NCI-H82 (cell line): ENCODE measurements around the gene CERK.

ENCODE experiments used
- DNase-seq: peaks from one replicate; lab custom pipeline; 2025; lab: John Stamatoyannopoulos, UW

The CERK gene

DNA sequence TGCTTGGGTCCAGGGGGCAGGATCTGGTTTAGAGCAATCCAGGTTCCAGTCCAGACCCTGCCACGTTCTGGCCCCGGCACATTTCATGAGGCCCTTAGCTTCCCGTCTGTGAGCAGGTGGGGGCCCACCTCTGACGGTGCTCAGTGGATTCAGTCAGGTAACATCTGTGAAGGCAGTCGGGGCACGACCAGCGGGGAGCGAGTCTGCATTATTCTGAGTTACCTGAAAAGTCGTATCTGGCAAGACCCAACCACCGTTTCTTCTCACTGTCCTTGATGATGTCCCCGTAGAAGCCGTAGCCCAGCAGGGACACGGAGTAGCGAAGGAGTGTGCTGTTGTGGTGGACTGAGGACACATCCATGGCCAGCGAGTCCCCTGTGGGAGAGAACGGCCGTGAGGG, 39.0 kb downstream of the CERK start:
- DNase-seq: no peak

DNA sequence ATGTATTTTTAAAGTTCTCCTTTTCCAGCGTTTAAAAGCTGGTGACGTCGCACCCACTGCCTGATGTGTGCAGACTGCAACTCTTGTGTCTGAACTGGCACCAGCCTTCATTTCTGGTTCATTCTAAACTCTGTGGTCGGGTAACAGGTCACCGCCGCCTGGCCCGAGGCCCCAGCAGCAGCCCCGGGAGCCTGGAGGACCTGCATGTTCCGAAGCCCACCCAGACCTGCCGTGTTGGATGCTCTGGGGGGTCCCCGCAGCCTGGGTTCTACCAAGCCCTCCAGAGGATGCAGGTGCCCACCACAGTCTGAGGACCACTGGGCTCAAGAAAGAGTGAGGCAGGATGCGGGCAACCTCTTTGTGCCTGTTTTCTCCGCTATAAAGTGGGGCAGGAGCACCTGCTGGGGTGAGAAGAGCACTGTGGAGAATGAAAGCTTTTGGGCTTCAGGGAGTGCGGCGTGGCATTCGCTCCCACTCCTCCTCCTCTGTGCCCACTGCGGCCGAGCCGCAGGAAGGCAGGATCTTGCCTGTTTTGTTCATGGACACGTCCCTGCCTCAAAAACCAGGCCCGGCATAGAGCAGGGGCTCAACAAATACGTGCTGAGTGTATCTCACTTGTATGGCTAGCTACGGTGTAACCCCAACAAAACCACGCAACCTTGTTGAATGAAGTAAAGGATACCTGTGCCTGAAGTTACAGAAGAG, 40.1 kb downstream of the CERK start:
- no peak for DNase-seq

DNA sequence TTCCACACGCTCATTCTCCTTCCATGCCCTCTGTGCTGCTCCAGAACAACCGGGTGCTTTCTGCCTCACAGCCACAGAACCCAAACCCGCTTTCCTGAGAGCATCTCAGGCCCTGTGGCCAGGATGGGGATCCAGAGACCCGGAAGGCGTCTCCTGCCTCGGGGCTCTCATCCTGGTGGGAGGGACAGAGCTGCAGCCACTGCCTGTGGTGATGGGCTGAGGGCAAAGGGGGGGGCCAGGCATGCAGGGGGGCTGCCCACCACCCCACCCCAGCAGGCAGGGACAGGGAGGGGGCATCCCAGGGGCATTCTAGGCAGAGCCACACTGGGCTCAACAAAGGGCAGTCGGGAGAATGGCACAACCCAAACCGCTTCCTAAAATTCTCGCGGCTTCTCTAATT, 41.4 kb downstream of the CERK start:
- no peak for DNase-seq

DNA sequence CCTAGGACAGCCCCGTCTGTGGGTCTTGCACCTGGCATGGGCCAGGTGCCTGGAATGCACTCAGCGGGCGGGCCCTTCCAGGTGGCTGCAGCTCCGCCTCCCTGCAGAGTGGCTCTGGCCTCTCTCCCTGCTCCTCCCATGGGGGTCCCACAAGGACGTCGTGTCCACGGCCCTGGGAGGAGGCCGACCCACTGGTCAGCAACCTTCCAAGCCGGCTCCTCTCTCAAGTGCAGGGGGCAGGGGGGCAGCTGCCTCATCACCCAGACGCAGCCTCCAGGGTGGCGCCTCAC, 41.9 kb downstream of the CERK start:
- no peak for DNase-seq

DNA sequence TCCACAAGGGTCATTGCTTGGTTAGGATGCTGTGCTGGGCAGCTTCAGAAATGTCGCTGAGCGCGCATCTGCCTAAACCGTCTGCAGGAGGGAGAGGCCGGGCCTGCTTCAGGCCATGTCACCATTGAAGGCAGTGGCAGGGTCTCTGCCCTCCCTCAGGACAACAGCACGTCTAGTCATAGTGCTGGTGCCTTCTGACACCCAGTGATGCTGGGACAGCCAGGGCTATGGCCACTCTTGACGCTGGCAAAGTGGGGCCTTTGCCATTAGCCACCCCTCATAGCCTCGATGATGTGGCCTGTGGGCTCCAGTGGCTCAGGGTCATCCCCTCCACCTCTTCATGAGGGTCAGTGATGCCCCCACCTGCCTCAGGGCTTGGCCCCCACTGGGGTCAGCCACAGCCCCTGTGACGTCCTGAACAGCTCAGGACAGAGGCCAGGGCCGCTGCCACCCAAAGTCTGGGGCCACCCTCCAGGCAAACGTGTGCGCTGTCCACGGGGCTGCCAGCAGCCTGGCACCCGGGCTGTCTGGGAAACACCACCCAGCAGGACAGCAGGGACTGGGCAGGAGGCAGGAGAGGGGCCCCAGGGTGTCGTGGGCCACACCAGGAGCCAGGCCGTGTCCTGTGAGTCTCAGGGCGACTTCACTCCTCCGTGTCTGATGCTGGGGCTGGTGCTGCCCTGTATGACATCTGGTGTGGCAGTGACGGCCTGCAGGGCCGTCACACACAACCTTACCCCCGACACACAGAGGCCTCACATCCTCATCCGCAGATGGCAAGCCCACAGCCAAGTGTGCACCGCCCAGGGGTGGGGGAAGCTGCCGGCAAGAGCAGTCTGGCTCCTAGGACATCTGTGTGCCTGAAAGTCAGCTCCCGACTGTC, 42.5 kb downstream of the CERK start:
- no peak for DNase-seq

DNA sequence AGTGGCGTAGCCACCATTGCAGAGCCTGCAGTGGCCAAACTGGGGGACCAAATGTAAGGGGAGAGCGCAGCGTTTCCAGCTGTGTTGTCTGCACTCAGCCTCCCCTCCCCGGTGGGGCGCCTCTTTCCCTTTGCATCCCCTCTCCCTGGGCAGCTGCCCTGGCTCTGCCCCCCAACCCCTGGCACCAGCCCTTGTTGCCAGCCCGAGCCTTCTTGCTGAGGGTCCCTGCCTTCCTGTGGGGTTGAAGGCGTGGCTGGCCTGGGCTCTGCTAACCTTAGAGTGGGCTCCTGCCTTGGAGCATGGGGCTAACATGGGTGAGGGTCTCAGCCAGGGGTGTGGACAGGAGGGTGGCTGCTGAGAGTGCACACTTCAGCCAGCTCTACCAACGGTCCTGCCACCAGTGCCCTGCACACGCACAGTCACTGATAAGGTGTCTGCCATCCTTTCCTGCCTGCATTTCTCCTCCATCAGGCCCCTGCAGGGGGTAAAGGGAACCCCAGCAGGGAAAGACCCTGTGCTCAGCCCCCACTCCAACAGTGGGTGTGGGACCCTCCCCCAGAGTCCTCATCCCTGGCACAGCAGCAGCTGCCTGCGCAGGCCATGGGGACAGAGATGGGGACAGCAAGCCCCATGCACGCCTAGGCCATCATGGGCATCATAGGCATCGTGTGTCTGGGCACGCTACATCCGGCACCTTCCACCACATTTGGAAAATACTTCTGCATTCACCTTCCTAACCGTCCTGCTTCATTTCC, 43.5 kb downstream of the CERK start:
- no peak for DNase-seq

DNA sequence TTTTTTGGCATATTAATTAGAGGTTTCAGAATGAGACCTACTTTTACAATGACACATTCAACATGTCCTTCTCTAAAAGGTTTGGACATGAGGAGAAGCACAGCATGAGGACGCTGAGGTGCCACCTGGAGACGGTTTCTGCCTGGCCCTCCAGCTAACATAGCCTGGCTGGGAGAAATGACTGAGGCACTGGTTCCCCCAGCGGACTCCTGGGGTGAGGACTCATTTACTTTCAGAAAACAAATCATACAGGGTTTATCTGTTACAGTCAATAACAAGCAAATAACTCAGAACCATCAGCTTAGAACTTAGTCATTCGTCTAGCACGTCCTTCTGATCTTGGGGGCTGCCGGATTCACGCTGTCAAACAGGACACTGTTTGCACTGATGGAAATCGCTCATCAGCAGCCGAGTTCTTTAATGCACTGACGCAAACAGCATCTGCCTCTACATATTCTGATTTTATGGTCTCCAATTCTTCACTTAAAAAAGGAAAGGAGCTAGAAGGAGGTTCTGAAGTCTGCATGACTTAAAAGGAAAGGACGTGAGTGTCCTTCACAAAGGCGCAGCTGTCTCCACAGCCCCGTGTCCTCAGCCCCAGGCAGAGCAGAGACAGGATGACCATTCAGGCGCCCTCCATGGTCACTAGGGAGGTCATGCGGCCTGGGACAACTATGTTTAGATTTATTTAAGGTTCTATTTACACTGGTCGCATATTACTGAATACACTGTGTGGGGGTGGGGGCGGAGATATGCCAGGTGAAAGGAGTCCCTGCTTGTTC, 44.2 kb downstream of the CERK start:
- no peak for DNase-seq

DNA sequence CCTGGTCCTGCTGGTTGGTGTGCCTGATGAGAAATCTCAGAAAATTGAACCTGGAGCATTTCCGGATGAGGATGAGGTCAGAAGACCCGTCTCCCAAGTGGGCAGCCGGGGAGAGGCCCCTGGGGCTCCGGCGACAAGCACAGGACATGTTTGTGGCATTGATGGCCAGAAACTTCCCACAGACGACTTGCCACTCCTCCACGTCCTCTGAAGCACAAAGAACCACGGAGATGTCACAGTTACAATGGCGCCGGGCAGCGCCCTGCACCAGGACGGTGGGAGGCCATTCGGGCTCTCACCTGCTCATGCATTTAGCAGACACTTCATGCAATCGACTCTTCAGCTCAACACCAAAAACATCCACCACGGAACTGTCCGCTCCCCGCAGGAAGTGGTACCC, 46.5 kb downstream of the CERK start:
- no peak for DNase-seq

DNA sequence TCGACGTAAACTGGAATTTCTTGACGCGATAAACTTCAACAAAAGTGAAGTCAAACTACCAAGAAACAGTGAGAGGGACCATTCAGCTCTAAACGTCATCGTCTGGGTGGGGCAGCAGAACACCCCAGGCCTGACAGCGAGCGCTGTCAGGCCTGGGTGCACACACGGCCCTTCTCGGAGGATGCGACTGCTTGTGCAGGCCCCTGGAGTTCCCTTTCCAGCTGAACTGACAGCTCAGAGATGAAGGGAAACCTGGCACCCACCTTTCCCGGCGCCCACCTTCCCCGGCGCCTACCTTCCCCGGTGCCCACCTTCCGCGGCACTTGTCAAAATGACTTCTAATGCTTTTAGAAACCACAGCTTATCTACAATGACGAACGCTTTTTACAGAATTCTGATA, 47.9 kb downstream of the CERK start:
- no peak for DNase-seq

DNA sequence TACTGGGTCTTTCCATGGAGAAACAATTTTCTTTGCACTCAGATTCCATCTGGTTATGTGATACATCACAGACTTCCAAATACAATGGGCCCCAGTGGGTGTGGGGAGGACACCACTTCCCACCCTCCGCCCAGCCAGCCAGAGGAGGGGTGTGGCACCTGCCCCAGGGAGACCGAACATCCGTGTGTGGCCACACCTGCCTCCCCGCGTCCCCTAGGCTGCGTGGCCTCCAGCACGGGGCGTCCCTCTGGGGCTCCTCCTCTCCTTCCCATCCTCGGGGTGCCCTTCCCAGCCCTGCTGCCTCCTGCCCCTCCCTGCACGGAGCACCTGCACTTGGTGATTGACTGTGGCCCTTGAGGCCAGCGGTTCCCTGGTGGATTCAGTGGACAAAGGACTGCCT, 49.1 kb downstream of the CERK start:
- DNase-seq: no peak

DNA sequence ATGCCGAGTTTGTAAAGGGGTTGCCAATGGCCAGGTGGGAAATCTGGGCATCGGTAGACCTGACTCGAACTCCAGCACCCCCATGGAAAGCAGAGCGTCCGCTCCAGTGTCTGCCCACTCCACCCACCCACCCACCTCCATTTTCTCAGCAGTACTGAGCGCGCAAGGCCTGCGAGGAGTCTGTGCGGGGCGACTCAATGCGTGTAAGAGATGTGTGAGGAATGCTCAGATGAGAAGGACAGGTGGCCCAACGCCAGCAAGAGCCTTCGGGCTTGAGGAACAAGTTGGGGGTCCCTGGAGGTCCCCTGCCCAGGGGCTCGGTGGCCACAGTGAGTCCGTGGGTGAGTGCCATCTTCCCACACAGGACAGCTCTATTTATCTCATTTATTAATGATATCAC, 50.6 kb downstream of the CERK start:
- no peak for DNase-seq

DNA sequence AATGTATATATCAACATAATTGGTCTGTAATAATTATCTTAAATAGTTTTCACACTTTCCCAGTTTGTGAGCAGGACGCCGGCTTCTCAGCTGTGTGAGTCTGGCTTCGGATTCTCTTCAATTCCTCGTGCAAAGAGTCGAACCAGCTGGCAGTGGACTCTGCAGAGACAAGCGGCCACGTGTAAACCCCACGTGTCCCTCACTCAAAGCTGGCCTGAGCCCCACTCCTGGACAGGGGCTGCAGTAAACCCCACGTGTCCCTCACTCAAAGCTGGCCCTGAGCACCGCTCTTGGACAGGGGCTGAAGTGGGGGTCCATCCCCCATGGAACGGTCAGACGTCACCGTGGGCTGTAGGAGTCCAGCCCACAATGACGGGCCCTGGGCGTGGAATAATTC, 51.0 kb downstream of the CERK start:
- DNase-seq: no peak

DNA sequence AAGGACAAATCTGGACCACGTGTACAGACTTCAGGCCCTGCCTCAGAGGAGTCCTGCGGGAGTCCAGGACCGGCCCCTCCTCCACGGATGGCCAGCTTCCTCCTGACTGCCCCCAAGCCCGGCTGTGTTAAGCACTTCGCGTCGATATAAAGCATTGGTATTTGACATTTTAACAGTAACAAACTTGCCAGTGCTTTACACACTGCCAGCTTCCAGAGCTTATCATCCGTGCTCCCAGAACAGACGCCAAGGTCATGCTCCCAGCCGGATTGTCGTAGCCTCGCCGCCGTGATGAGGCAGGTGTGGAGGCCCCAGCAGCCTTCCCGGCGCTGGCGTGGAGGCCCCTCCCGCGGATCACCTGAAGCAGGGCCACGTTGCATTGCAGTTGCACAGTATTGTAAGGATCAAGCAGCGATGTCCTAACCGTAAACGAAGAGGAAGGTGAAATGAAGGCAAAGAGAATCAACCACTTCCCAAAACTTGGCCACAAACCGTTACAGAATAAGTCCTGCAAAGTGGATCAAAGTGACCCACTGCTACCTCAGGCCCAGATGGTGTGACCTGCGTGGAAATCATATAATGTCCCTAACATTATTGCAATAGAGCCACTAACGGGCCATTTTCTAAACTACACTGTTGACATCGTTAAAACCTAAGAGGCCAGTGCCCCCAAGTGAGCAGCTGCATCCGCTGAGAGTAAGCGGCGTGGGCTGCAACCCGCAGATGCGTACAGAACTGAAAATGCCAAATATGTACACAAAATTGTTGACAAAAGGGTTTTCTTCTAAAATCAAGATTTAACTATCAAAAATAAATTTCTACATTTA, 51.6 kb downstream of the CERK start:
- no peak for DNase-seq

DNA sequence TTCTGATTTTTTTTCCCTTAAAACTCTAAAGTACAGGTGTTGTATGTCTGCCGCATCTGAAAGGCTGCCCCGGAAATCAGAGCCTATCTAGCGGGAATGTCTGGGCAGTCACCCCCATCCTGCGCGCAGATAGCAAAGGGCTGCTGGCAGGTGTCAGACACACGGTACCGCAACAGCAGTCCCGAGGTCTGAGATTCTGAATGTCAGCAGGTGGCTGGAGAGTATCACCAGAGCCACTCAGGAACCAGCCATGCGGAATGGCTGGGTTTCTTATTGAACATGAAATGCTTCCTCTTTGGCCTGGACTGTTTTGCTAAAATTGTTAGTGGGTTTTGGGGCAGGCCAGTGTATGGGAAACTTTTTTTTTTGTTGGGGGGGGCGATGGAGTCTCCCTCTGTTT, 53.3 kb downstream of the CERK start:
- no peak for DNase-seq

DNA sequence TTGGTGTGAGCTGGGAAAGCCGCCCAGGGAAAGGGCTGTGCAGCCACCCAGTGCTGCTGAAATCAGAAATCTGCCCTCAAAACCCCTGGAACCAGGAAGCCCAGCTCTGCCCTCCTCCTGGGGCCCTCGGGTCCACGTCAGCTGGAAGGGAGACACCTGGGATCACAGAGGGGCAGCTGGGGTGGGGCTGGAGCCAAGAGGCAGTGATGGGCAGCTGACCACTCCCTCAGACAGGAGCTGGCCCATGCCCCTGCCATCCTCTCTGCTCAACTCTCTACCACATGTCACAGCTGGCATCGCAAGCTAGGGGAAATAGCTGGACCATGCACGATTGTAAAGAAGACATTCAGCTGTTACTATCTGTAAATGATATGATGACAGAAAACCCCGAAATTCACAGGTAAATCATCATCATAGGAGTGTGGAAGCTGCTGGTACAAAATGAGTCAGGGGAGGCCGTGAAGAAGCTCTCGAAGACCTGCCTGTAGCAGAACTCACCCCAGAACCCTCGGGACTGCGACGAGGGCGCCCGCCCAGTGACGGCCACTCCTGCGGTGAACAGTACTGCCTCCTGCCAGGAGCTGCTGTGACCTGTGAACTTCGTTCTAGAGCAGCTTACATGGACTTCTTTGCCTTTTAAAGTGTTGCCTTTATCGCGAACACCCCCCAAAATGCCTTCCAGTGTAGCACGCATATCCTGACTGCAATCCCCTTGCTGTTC, 55.9 kb downstream of the CERK start:
- no peak for DNase-seq

DNA sequence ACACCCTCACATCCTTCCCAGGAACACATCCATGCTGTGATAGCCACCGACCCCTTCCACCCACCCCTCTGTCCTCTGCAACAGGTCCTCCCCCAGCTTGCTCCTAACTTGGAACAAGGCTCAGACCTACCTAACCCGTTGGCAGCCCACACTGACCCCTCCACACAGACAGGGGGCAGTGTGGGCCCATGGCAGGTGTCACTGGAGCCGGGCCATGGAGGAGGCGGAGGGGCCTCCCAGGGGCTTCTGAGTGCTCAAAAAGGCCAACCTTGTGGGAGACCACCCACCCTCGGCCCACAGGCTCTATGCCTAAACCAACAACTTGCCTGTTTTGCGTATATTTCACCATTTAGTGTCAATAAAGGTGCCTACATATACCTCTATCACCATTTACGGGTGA, 57.0 kb downstream of the CERK start:
- peak; percentile 21 for DNase-seq

DNA sequence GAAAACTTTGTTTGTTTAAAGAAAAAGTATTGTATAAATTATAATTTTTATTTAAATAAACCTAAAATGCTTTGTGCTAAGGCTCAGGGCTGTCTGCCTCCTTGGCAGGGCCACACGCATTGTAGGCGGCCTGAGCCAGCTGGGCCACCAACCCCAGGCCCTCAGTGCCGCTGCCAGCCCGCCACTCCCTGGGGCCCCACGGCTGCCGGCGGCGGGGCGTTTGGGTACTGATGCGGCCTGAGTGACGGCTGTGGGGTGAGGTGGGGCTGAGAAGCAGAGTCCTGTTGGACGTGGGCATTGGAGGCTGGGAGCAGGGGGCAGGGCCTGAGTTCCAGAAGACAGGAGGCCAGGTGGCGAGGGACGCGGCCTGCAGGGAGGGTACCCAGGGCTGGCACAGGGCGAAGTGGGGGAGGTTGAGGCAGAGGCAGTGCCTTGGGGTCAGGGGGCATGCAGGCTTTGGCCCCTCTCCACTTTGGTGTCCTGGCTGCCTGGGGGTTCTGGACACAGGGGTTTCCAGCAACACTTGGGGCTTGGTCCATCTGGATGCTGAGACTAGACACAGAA, 58.3 kb downstream of the CERK start:
- no peak for DNase-seq

DNA sequence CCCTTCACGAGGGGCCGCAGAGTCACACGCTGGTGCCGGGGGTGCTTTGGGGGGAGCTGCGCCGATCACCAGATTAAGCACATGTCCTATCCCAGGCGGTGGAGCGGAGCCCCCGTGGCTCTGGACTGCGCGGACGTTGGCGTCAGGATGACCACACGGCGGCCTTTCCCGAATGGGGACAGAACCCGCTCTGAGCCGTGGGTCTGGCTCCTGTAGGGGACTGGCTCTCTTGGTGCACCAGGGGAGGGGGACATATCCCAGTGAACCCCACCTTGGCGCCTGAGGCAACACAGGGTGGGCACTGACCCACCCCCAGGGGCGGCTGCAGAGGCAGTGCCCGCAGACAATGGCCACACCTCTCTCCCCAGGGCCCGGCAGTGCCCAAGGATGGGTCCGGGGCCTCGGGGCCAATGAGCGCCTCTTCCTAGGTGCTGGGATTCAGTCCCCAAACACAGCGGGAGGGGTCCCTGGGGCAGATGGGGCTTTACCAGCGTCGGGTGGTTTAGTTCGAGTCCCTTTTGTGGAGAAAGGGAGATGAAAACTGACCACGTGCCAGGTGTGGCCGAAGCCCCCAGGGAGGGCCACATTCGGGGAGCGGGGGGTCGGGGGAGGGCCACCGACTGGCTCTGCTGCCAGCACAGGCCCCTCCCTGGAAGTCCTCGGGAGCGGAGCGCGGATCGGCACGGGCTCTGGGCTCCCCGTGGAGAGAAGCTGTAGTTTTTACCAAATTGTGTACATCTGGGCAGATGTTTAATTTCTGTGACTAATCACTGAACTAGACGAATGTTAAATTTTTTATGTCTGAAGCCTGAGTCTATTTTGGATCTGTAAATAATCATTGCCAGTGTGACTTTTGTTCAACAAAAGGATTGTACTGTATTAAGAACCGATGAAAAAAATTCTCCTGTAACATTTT, 59.0 kb downstream of the CERK start:
- DNase-seq: no peak

DNA sequence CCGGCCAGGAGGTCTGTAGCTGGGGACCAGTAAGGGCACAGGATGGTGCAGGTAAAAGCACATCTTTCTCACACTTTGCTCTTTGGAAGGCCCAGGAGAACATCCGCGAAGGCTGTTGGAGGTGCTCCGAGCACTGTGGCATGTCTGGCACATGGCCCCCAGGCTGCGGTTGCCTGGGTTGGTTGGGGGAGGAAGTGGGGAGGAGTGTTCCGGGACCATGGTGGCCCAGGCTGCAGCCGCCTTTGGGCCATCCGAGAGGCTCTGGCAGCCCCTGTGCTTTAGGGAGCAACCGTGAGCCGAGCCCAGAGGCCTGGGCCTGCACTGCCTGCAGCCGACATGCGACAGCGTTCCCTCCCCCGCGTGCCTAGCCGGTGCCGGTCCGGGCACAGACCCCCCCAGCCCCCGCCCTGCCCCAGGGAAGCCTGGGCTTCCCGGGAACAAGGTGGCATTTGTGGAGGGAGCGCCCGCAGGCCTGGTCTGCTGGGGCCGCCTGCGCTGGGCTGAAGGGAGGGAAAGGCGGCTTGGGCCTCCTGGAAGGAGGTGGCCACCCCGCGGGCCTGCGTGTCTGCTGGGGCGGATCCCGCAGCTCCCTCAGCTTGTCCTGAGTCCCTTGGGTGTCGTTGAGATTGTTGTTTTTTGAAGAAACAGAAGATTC, 59.9 kb downstream of the CERK start:
- no peak for DNase-seq
